NCI-H1092 treated with DMSO at 0.1 percent for 48 hours (cell line): ENCODE measurements around the gene GPR17.

Experiments
- DNase-seq: peaks from one replicate; lab custom pipeline; 2025; lab: John Stamatoyannopoulos, UW

GPR17 gene

GRCh38 chr2:127654838-127655175 lies 8.9 kb downstream of the GPR17 start:
- no peak for DNase-seq

- no peak for DNase-seq
Measured at GRCh38 chr2:127655209-127656073, 9.5 kb downstream of the GPR17 start.

- DNase-seq: no peak
Measured at GRCh38 chr2:127656569-127657231, 10.7 kb downstream of the GPR17 start.

GRCh38 chr2:127657232-127657595 lies 11.3 kb downstream of the GPR17 start:
- no peak for DNase-seq

- DNase-seq: no peak
Measured at GRCh38 chr2:127658146-127658545, 12.2 kb downstream of the GPR17 start.

- no peak for DNase-seq
Measured at GRCh38 chr2:127658641-127659407, 12.9 kb downstream of the GPR17 start.

GRCh38 chr2:127659408-127660290 lies 13.7 kb downstream of the GPR17 start:
- no peak for DNase-seq

- no peak for DNase-seq
Measured at GRCh38 chr2:127660291-127660578, 14.3 kb downstream of the GPR17 start.

GRCh38 chr2:127661072-127661649 lies 15.2 kb downstream of the GPR17 start:
- DNase-seq: no peak

- no peak for DNase-seq
Measured at GRCh38 chr2:127661949-127662510, 16.1 kb downstream of the GPR17 start.

GRCh38 chr2:127662937-127663565 lies 17.1 kb downstream of the GPR17 start:
- no peak for DNase-seq

- DNase-seq: no peak
Measured at GRCh38 chr2:127663566-127664064, 17.7 kb downstream of the GPR17 start.

GRCh38 chr2:127664065-127664894 lies 18.3 kb downstream of the GPR17 start:
- no peak for DNase-seq

- no peak for DNase-seq
Measured at GRCh38 chr2:127664895-127665225, 18.9 kb downstream of the GPR17 start.

GRCh38 chr2:127665267-127665893 lies 19.4 kb downstream of the GPR17 start:
- DNase-seq: no peak

- no peak for DNase-seq
Measured at GRCh38 chr2:127669056-127669455, 23.1 kb downstream of the GPR17 start.

- no peak for DNase-seq
Measured at GRCh38 chr2:127670055-127670956, 24.4 kb downstream of the GPR17 start.

- no peak for DNase-seq
Measured at GRCh38 chr2:127670957-127671290, 25.0 kb downstream of the GPR17 start.
